Mammary epithelial cell (primary cell): ENCODE data around the gene KLHDC8B.

ENCODE experiments used
- EZH2 ChIP-seq: IDR thresholded peaks from 2 replicates; pipeline ENCODE4 v1.6.1; 2012; ENCODE audit warnings: low read length, inconsistent platforms, borderline replicate concordance
- TF ChIP-seq, protein P1 (sequence below), 2 donors: IDR thresholded peaks in 1 of 2; conservative IDR thresholded peaks in 1 of 2; 2 replicates each; pipeline ENCODE4 v1.5.1; 2011 to 2012; ENCODE audit warnings: inconsistent platforms in 2 of 2, low read length in 2 of 2, mild to moderate bottlenecking in 2 of 2, control low read depth in 1 of 2, low read depth in 1 of 2; ENCODE audit not compliant: insufficient read depth in 1 of 2; ENCODE audit errors: extremely low read depth in 1 of 2

GRCh38 chr3:49198611-49199230 lies 27.3 kb downstream of the KLHDC8B start:
- TF ChIP-seq, protein P1, sequence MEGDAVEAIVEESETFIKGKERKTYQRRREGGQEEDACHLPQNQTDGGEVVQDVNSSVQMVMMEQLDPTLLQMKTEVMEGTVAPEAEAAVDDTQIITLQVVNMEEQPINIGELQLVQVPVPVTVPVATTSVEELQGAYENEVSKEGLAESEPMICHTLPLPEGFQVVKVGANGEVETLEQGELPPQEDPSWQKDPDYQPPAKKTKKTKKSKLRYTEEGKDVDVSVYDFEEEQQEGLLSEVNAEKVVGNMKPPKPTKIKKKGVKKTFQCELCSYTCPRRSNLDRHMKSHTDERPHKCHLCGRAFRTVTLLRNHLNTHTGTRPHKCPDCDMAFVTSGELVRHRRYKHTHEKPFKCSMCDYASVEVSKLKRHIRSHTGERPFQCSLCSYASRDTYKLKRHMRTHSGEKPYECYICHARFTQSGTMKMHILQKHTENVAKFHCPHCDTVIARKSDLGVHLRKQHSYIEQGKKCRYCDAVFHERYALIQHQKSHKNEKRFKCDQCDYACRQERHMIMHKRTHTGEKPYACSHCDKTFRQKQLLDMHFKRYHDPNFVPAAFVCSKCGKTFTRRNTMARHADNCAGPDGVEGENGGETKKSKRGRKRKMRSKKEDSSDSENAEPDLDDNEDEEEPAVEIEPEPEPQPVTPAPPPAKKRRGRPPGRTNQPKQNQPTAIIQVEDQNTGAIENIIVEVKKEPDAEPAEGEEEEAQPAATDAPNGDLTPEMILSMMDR (conservative IDR thresholded peaks at IDR 0.05 in 1 of 2, IDR thresholded peaks at IDR 0.05 in 1 of 2; ENCODE audit: extremely low read depth in 1 of 2, insufficient read depth in 1 of 2, low read depth in 1 of 2, low read length in 2 of 2) = no peak
- TF ChIP-seq EZH2 = no peak
